GM12892 (cell line): Measurements from ENCODE around the gene MTURN.

Experiments used
- POLR2A ChIP-seq: IDR thresholded peaks from 2 replicates; pipeline ENCODE4 v1.6.1; 2011; ENCODE audit warnings: low read depth, low read length, control low read depth
- TAF1 ChIP-seq: IDR thresholded peaks from 2 replicates; pipeline ENCODE4 v1.6.1; 2011; ENCODE audit warnings: low read depth, mild to moderate bottlenecking, control low read depth, low read length, borderline replicate concordance

GRCh38 chr7:30200591-30200990 lies 65.8 kb downstream of the MTURN start:
- TF ChIP-seq POLR2A = no peak
- TF ChIP-seq TAF1 = no peak
